SK-N-MC (cell line): ENCODE measurements around the gene SERHL2.

Experiments used
- EZH2 ChIP-seq: fragments of 200-600 bp; sonication (generic); IDR thresholded peaks from one replicate; pipeline ENCODE4 v1.6.1; 2017; ENCODE audit warnings: antibody characterized with exemption
- POLR2AphosphoS5 ChIP-seq: IDR thresholded peaks from 2 replicates; pipeline ENCODE4 v1.6.1; 2012; ENCODE audit warnings: mild to moderate bottlenecking, low read depth, low read length, borderline replicate concordance

GRCh38 chr22:42561856-42562255 is 8.1 kb downstream of the SERHL2 start:
- TF ChIP-seq EZH2 (no peak), POLR2AphosphoS5 (no peak)
